Fibroblast of skin of scalp (primary cell): ENCODE results near the gene HSPA6. TPM values are rescaled to one million over a fixed set of nuclear protein-coding genes. Genes with fewer than 3 reads are reported as not detected.
"Not testable (repeated sequence)": the region's sequence is repeated elsewhere in the genome, so short reads cannot be mapped to it uniquely, and the experiment has no call there.

Experiments used
- DNase-seq: peaks from one replicate; pipeline ENCODE4 v3.0.0-alpha.2; 2013
- polyA plus RNA-seq, 2 experiments: library from polyadenylated mRNA; unstranded; fragments of 120-200 nt; gene quantifications; one replicate each; pipeline ENCODE4 v1.2.1, GENCODE V29; 2013; ENCODE audit not compliant: insufficient read length in 2 of 2

Gene HSPA6
- polyA plus RNA-seq (2013, experiment 1 of 2; ENCODE audit: insufficient read length), result not detected
- not detected for polyA plus RNA-seq (2013, experiment 2 of 2; ENCODE audit: insufficient read length)

DNA sequence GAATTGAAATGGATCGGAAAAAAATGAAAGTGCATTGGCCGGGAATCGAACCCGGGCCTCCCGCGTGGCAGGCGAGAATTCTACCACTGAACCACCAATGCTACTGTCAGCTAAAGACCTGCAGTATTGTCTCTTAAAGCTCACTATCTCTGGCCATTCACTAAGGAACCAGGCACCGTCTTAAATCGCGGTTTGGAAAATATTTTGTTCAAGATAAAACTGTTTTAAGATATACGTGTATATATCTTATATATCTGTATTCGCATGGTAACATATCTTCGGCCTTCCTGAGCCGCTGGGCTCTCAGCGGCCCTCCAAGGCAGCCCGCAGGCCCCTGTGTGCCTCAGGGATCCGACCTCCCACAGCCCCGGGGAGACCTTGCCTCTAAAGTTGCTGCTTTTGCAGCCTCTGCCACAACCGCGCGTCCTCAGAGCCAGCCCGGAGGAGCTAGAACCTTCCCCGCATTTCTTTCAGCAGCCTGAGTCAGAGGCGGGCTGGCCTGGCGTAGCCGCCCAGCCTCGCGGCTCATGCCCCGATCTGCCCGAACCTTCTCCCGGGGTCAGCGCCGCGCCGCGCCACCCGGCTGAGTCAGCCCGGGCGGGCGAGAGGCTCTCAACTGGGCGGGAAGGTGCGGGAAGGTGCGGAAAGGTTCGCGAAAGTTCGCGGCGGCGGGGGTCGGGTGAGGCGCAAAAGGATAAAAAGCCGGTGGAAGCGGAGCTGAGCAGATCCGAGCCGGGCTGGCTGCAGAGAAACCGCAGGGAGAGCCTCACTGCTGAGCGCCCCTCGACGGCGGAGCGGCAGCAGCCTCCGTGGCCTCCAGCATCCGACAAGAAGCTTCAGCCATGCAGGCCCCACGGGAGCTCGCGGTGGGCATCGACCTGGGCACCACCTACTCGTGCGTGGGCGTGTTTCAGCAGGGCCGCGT, at the start of gene HSPA6:
HSPA6 (plus strand) TSS at position 724 of the 925 bp plus-strand sequence; CDS start at position 843, 119 bp downstream.
- DNase-seq, result peak; percentile 74

DNA sequence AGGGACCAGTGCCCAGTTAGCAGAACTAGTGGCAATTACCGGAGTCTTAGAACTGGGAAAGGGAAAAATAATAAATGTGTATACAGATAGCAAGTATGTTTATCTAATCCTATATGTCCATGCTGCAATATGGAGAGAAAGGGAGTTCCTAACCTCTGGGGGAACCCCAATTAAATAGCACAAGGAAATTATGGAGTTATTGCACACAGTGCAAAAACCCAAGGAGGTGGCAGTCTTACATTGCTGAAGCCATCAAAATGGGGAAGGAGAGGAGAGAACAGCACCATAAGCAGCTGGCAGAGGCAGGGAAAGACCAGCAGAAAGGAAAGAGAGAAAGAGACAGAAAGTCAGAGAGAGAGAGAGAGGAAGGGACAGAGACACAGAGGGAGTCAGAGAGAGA, 46.6 kb upstream of the HSPA6 start:
- DNase-seq, result not testable (repeated sequence)

DNA sequence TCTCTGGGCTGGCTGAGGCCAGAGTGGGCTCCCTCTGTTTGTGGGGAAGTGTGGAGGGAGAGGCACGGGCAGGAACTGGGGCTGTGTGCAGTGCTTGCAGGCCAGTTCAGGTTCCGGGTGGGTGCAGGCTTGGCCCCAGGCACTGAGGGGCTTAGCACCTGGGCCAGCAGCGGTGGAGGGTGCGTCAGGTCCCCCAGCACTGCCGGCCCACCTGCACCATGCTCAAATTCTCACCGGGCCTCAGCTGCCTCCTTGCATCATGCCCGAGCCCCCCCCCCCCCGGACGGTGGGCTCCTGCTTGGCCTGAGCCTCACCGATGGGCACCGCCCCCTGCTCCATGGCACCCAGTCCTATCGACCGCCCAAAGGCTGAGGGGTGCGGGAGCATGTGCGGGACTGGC, 45.4 kb upstream of the HSPA6 start:
- no peak for DNase-seq

DNA sequence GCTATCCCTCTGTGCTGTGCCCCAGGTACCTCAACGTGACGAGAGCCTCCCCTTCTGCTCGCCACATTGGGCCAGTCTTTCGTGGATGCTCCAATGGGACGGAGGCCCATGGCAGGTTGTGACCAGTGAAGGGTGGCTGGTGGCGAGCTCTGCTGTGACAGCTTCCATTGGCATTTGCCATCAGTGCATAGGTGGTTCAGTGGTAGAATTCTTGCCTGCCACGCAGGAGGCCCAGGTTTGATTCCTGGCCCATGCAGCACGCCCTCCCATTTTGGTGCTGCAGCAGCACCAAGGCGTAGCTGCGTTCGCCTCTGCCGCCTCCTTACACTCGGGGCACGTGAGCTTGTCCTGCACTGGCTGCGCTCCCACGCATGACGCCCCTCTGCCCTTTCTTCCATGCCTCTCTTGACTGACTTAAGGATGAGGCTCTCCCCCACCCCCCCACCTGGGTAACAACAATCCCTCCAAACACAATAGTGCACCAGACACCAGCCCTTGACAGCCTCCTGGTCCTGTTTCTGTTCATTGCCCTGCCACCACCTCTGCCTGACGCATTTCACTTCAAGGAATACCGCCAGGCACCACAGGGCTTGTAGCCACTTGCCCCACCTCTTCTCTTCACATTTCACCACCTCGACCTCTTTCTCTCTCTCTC, 43.8 kb upstream of the HSPA6 start:
- DNase-seq, result no peak

DNA sequence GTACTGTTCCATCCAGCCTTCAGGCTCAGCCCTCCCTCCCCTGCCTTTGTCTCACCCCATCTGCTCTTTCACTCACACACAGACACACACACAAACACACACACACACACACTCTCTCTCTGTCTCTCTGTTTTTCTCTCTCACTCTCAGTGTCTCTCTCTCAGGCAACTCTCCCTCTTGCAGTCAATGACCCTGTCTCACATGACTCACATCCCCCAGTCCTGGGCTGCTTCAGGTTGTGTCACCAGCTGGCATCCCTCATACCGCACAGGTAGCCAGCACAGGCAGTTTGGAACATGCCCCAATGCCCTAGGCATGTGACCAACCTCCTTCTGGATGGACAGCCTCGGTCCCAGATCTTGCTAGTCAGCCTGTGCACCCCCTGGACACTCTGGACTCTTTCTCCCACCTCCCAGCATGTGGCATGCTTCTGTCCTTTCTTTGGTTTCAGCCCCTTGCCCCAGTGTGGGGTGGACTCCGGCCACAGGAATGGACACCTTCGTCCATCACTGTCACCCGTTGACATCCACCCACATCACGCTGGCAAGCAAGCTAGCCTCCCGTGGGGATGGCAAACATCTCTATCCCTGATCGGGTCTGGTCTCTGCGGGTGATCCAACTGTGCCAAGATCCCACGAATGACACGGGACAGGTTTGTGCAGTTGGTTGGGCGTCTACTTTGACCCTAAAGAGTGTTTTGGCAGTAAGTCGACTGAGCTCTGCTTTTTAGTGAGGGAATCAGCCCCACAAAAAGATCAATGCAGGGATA, 42.5 kb upstream of the HSPA6 start:
- no peak for DNase-seq

DNA sequence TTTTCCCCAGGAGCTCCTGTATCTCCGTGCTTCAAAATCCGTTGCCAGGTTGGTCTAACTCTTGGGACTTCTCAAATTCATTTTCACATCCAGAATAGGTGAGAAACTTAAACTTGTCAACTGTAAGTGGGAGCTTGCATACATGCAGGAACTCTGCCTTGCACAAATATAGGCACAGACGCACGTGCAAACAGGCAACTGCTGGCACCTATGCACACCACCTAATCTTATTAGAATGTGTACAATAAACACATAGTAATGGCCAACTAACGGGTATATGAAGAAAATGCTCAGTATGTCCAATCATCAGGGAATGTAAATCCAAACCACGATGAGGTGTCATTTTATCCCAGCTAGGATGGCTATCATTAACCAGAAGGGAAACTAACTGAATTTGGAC, 41.7 kb upstream of the HSPA6 start:
- DNase-seq, result no peak

DNA sequence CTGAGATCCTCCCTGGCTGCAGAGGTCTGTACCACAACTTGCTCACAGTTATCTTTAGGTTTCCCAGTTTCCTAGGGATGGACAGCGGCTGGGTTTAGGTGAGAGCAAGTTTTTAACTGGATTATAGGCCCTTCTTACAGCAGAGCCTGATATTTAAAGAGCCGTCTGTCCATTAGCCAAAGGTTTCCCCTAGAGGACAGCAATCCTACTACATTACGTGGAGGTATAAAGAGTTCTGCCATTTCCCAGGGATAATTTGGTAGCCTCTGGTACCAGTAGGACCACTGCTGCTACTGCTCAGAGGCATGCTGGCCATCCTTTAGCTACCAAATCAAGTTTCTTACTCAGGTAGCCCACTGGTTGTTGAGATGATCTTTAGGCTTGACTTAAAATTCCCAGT, 41.0 kb upstream of the HSPA6 start:
- no peak for DNase-seq

DNA sequence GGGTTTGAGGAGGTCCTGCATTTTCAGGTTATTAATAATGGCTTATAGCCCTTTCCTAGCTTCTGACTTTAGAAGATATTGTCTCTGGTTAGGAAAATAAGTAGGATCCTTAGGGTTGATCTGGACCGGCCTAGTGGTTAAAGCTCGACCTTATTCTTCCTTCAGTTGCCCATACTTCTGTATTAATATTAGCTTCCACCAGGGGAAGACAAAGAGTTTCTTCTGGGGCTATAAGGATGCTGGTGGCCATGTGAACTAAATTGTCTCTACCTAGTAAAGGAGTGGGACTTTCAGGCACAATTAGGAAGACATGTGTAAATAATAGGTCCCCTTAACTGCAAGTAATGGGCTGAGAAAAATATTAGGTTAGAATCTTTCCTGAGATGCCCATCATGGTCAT, 39.7 kb upstream of the HSPA6 start:
- no peak for DNase-seq

DNA sequence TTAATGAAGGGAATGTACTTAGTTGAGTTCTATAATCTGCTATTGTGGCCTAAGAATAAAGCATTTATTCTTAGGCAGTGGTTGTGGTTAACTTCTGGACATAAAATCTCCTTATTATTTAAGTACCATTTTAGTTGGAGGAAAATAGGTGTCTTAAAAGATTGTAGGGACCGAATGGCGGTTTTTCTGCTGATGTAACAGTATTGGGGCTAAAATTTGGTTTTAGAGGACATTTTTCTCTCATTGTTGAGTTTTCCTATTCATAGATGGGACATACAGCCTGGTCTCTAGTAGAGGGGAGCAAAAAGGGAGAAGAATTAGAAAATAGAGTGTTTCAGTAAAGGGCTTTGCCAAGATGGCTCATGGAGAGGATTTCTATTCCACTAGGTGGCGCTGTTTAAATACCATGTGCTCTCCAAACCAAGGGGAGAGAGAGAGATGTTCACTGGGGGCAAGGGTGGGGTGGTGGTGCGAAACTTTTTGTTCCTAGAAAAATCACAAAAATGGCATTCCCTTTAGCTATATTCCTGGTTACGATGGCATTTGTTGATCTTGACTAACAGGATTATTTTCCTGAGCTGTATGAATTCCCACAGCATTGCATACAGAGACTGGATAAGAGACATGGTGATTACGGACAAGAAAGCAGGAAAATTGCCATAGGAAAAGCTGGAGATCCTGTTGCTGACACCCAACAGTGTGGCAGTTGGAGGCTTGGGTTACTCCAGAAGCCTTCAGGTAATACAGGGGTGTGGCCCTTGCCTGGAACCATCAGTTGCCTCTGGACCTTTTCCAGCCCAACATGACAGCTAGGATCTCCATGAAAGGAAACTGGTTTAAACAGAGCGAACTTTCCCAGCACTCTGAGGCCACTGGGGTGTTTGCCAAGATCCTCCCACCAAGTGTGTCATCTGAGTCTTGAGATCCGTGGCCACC, 37.3 kb upstream of the HSPA6 start:
- DNase-seq, result peak; percentile 49

DNA sequence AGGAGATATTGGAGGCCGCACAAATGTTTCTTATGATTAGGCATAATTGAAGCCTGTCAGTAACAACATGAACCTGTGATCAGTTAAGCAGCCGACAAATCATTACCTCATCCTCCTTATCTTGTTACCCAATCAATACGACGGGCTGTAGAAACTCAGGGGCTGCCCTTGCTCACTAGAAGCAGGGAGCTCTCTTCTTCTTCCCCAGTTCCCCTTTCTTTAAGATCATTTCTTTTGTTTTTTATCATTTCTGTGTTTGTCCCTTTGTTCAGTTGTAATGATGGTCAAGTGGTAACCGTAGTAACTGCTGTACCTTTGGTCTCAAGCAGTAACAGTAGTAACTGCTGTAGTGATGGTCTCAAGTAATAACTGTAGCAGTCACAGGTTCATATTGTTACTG, 32.9 kb upstream of the HSPA6 start:
- DNase-seq, result no peak

DNA sequence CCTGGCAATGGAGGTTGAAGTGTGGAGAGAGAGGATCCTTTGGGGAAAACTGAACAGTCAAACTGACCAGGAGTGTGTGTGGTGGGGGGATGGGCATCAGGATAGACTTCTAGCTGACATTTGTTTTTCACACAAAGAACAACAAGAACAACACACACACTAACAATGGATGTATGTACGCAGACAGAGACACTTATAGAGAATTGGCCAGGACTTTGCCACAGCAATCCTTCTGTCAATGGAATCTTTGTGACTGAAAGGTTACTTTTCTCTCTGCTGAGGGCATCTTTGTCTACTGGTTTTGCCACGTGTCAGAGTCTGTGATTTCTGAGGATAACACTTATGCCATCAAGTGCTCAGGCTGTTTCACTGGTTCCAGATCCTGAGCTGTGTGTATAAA, 31.5 kb upstream of the HSPA6 start:
- no peak for DNase-seq

DNA sequence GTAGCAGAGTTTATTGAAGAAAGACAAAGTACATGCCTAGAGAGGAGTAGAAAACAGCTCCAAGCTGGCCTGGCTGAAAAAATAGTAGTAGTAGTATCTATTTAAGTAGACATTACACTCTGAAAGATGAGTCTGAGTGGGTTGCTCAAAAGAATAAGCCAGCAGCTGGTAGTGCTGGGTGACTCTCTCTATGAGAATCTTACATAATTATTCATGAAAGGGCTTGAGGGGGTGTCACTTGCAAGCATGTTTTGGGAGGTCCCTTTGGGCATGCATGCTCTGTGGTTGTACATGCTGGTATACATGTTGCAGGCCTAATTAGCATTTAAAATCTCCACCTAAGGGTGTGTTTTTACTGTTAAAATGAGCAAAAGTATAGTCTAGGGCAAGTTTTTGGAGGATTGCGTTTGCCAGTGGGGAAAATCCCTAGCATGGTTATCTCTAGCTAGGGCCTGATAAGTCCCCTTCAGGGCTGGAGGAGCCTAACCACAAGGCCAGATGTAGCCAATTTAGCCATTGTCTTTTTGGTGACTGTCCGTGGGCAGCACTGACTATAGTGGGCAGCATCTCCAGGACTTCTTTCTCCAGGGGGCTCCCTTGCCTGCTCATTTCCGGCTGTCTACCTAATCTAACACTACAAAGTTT, 30.1 kb upstream of the HSPA6 start:
- DNase-seq, result no peak

DNA sequence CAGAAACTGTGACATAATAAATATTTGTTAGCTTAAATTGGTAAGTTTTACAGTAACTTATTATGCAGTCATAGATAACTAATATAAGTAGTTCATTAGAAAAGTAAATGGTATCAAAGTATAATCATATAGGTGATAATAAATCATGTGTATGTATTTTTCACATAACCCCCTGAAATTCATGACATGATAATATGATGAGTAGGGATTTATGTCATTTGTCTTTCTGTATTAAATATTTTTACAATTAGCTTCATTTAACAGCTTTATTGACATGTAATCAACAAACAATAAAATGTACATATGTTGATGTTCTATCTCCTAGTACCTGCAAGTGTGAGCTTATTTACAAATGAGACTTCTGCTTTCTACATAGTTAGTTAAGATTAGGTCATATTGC, 28.9 kb upstream of the HSPA6 start:
- no peak for DNase-seq

DNA sequence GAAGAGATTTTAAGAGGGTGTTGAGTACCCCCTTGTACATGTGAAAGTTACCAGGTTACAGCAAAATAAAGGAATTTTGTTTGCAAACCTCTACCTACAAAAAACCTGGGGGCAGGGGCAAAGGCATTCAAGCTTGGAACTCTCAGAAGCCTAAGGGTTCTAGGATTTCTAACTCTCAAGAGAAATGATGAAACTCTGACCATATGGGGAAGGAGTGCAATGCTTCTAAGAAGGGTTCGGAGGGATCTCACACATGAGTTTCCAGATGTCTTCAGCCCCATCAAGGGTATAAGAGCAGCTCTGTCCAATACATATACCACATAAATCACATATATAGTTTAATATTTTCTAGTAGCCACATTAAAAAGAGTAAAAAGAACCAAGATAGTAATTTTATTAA, 26.4 kb upstream of the HSPA6 start:
- DNase-seq, result no peak

DNA sequence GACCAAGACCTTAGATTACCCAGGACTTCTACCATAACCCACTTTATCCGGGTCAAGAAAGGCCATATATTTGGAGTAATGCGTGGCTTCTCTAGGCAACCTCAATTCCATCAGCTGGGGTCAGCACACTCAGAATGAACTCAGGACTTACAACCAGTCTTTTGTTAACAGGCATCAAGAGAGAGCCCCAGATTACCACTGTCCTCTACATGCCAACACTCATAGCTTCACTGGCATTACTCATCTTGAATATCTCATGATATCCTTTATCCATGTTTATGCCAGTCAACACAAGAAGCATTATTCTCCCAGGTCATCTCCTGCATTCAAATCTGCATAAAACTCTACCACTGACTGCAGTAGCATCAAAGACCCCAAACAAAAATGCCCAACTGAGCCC, 25.7 kb upstream of the HSPA6 start:
- DNase-seq, result no peak

DNA sequence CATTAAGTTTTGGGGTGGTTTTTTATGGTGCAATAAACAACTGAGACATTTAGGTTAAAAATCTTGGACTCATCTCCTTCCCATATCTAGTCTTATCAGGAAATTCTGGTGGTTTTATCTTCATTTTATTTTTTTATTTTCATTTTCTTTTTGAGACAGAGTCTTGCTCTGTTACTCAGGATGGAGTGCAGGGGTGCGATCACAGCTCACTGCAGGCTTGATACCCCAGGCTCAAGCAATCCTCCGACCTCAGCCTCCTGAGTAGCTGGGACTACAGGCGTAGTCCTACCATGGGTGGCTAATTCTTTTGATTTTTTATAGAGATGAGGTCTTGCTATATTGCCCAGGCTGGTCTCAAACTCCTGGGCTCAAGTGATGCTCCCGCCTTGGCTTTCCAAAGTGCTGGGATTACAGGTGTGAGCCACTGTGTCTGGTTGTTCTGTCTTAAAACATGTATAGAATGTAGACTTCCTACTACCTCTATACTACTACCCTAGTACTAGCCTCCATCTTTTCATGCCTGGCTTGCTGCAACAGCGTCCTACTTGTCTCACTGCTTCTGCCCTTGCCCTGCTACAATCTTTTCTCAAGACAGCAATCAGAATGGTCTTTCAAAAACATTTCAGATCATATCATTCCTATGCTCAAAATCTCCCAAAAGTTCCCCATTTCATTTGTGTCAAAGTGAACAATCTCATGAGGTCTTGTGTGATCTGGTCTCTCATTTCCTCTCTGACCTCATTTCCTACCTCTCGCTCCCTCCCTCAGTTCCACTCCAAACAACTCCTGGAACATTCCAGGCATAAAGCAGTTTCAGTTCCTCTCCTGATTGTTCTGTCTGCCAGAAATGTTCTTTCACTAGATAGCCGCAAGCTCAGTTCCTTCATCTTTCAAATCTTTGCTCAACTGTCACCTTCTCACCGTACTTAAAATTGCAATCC, 25.0 kb upstream of the HSPA6 start:
- DNase-seq, result no peak

DNA sequence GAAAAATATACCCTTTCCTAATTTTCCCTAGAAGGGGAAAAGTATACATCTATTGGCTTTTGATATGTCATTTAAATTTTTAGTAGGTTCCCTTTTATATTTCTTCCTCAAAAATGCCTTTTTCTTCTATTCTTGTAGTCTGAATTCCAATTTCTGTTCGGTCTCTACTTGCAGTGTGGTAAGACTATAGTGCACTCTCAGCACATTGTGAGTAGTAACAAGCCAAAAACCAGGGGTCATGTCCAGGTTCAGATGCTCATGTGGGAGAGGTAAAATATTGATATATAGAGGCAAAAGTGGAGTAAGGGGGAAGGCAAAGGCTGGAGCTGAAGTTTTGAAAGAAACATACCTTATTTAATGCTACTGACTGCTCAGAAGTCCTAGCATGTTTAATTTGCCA, 23.1 kb upstream of the HSPA6 start:
- no peak for DNase-seq

DNA sequence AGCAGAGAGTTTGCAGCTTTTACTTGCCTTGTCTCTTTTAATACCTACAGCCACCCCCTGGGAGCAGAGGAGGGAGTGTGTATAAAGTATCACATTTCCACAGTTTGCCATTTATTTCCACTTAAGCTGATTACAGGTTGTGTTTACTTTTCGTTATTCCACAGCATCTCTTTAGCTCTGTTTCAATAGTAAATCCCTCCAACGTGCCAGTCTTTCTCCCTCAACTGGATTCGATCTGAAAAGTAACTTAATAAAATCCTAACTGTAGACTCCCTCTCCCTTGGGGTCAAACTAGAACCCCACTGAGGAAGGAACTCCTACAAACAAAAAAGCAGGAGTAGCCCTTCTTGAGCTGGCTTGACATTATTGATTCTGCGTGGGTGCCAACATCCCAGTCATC, 22.2 kb upstream of the HSPA6 start:
- DNase-seq, result no peak

DNA sequence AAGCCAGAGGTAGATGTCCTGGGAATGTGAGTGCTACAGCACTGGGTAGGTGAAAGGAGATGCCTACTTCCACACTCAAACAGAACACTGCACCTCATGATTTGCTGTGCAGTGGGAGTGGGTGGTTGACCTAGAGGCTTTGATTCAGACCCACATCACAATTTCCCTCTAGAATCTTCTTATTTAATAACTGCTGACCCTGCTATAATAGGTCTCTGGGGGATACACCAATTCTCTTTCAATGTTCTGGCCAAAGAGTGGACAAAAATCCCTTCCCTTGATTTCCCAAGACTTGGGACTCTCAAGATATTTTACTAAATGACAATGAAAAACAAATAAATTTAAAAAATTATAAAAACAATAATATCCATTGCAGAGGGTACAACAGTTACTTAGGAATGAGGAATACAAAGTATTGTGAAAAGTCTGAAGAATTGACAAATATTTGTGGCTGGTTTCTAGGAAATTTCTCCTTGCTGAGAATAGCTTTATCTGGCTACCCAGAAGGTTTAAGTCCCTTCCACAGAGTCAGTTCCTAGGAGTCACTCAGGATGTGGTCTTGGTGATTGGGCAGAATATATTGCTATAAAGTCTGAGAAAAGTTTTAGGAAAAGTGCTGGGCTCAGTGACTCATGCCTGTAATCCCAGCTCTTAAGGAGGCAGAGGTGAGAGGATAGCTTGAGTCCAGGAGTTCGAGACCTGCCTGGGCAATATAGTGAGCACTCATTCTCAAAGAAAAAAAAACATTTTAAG, 21.5 kb upstream of the HSPA6 start:
- DNase-seq, result peak; percentile 13

DNA sequence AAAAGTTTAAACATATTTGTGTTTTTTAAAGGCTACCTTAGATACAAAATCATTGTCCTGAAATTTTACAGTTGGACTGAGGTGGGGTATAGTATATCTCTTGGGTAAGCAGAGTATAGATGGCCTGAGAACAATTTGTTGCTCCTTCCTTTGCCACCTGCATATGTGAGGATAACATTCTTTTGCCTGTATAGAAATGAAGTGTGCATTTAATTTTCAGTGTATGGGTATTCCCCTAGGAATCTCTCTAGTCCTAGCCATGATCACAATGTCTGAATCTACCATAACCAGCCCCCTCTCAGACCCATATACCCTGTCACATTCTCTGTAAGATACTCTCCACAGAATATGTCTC, 21.0 kb upstream of the HSPA6 start:
- no peak for DNase-seq
